OCI-M2 (cell line): ENCODE measurements around the gene AKT2.

Source experiments
- DNase-seq: peaks from one replicate; lab custom pipeline; 2025; ENCODE audit not compliant: unreplicated experiment; lab: John Stamatoyannopoulos, UW

The AKT2 gene

GRCh38 chr19:40192758-40193586, 92.2 kb downstream of the AKT2 start:
- DNase-seq: no peak

GRCh38 chr19:40191836-40192646, 93.1 kb downstream of the AKT2 start:
- DNase-seq: no peak

- DNase-seq: no peak
Measured at GRCh38 chr19:40190891-40191835, 94.0 kb downstream of the AKT2 start, which contains the start of gene MAP3K10. Gene MAP3K10 (plus strand): TSS chr19:40191426. CDS start chr19:40192032, 606 bp downstream.

GRCh38 chr19:40184273-40184672, 100.9 kb downstream of the AKT2 start:
- DNase-seq: no peak
